ENCODE data around the gene LYPLA2.

The LYPLA2 gene

DNA sequence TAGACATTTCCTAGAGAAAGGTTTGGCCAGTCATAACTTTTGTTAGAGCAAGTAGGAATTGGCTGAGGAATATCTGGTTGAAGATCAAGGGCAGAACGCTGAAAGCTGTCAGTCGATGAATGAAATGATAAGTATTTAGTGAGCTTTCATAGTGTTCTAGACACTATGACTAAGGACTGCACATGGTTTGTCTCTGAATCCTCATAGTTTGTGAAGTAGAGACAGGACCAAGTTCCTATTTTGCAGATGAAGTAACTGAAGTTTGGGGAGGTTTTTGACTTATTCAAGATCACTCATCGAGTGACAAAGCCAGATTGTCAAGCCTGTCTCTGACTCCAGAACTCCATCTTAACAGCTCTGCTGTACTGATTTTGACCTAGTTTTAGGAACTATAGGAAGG, 42.9 kb upstream of the LYPLA2 start:
- no peak for TF ChIP-seq CTCF (IDR thresholded peaks at IDR 0.05; ENCODE audit: unreplicated experiment in 3 of 3)
- H3K4me3 Mint-ChIP-seq, result no peak overlapping the region

DNA sequence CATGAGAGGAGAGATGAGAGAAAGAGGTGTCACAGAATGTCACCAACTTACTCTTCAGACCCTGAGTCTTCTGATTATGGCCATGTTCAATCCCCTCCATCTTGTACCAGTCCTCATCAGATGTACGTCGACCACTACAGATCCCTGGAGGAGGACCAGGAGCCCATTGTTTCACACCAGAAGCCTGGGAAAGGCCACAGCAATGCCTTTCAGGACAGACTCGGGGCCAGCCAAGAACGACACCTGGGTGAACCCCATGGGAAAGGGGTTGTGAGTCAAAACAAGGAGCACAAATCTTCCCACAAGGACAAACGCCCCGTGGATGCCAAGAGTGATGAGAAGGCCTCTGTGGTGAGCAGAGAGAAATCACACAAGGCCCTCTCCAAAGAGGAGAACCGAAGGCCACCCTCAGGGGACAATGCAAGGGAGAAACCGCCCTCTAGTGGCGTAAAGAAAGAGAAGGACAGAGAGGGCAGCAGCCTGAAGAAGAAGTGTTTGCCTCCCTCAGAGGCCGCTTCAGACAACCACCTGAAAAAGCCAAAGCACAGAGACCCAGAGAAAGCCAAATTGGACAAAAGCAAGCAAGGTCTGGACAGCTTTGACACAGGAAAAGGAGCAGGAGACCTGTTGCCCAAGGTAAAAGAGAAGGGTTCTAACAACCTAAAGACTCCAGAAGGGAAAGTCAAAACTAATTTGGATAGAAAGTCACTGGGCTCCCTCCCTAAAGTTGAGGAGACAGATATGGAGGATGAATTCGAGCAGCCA, 39.7 kb upstream of the LYPLA2 start:
- Mint-ChIP-seq H3K4me3 (no peak overlapping the region), H3K9me3 (no peaks in the 10 kb centered on the region), H3K27me3 (ENCODE audit: low read depth) (no peaks in the 10 kb centered on the region), H3K4me1 (peaks cover 4% of the 10 kb centered on the region), H3K27ac (peak overlapping the region in 2 of 3 experiments; percentile 8 to 37), H3K36me3 (ENCODE audit: low read depth) (peaks cover 66% of the 10 kb centered on the region)
- TF ChIP-seq CTCF (IDR thresholded peaks at IDR 0.05; ENCODE audit: unreplicated experiment in 3 of 3), result peak; percentile 48 to 64 (median 62)

More for the DNA sequence above, 42.9 kb upstream of the LYPLA2 start:
- peaks cover 19% of the 10 kb centered on the region for H3K4me1 Mint-ChIP-seq
- H3K27ac Mint-ChIP-seq, result no peak overlapping the region
- no peaks in the 10 kb centered on the region for H3K27me3 Mint-ChIP-seq (ENCODE audit: low read depth)
- no peaks in the 10 kb centered on the region for H3K9me3 Mint-ChIP-seq
- H3K36me3 Mint-ChIP-seq (ENCODE audit: low read depth), result peaks cover 42% of the 10 kb centered on the region

DNA sequence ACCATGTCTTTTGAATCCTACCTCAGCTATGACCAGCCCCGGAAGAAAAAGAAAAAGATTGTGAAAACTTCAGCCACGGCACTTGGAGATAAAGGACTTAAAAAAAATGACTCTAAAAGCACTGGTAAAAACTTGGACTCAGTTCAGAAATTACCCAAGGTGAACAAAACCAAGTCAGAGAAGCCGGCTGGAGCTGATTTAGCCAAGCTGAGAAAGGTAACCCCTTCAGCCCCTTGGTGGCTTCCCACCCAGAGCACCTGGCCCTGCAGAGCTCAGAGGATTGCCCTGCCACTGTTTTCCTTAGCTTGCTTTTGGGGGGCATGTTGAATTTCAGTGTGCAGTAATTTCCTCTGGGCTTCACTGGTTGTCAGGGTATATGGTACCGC, 39.1 kb upstream of the LYPLA2 start:
- Mint-ChIP-seq H3K27ac (peak overlapping the region in 2 of 3 experiments; percentile 8 to 37), H3K4me3 (no peak overlapping the region), H3K36me3 (ENCODE audit: low read depth) (peaks cover 67% of the 10 kb centered on the region), H3K27me3 (ENCODE audit: low read depth) (no peaks in the 10 kb centered on the region), H3K9me3 (no peaks in the 10 kb centered on the region), H3K4me1 (peaks cover 2% of the 10 kb centered on the region)
- TF ChIP-seq CTCF (IDR thresholded peaks at IDR 0.05; ENCODE audit: unreplicated experiment in 3 of 3), result no peak

DNA sequence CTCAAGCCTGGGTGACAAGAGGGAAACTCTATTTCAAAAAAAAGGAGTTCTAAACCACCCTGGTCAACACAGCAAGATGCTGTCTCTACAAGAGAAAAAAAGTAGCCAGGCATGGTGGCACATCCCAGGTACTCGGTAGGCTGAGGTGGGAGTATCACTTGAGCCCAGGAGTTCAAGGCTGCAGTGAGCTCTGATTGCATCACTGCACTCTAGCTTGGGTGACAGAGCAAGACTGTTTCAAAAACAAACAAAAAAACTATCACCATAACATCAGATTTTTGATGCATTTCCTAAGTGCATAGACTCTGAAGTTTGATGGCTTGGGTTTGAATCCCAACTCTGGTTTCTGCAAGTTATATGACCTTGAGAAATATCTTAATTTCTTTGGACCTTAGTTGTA, 38.0 kb upstream of the LYPLA2 start:
- peaks cover 71% of the 10 kb centered on the region for H3K36me3 Mint-ChIP-seq (ENCODE audit: low read depth)
- H3K27me3 Mint-ChIP-seq (ENCODE audit: low read depth), result no peaks in the 10 kb centered on the region
- TF ChIP-seq CTCF (IDR thresholded peaks at IDR 0.05; ENCODE audit: unreplicated experiment in 3 of 3), result no peak
- H3K27ac Mint-ChIP-seq, result no peak overlapping the region
- H3K9me3 Mint-ChIP-seq, result no peaks in the 10 kb centered on the region
- no peaks in the 10 kb centered on the region for H3K4me1 Mint-ChIP-seq
- no peak overlapping the region for H3K4me3 Mint-ChIP-seq

GRCh38 chr1:23756676-23757075, 34.3 kb upstream of the LYPLA2 start:
- Mint-ChIP-seq H3K27me3 (ENCODE audit: low read depth) (no peaks in the 10 kb centered on the region), H3K36me3 (ENCODE audit: low read depth) (peaks cover 79% of the 10 kb centered on the region), H3K27ac (no peak overlapping the region), H3K9me3 (no peaks in the 10 kb centered on the region), H3K4me1 (no peaks in the 10 kb centered on the region), H3K4me3 (no peak overlapping the region)
- TF ChIP-seq CTCF (IDR thresholded peaks at IDR 0.05; ENCODE audit: unreplicated experiment in 3 of 3), result no peak

DNA sequence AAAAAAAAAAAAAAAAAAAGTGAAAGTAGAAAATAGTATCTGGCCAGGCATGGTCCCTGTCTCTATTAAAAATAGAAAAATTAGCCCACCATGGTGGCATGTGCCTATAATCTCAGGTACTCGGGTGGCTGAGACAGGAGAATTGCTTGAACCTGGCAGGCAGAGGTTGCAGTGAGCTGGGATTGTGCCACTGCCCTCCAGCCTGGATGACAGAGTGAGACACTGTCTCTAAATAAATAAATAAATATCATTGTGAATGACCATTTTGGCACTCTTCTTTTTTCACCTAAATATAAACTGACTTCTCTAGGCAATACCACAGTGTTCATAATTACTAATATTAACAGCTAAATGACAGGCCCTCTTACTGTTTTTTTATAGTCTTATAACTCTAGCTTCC, 33.1 kb upstream of the LYPLA2 start:
- H3K4me1 Mint-ChIP-seq, result no peaks in the 10 kb centered on the region
- H3K9me3 Mint-ChIP-seq, result no peaks in the 10 kb centered on the region
- no peak overlapping the region for H3K27ac Mint-ChIP-seq
- H3K27me3 Mint-ChIP-seq (ENCODE audit: low read depth), result no peaks in the 10 kb centered on the region
- no peak overlapping the region for H3K4me3 Mint-ChIP-seq
- no peak for TF ChIP-seq CTCF (IDR thresholded peaks at IDR 0.05; ENCODE audit: unreplicated experiment in 3 of 3)
- H3K36me3 Mint-ChIP-seq (ENCODE audit: low read depth), result peaks cover 82% of the 10 kb centered on the region

Data from nephron (organoid).